ENCODE measurements around the gene UGT8.

UGT8 gene

DNA sequence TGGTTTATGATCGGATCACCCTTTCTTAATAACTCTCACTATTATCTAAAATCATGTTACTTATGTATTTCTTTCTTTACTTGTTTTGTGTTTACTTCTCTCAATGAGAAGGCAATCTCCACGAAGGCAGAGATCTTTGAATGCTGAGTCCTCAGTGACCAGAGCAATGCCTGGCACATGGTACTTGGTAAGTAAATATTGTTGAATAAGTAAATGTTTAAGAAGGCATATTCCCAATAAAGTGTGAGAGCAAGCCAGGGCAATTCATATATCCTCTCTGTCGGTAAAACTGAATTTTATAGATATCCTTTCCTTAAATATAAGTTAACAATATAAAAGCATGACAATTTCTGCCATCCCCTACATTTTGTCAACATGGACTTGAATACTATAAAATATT lies 94.4 kb downstream of the UGT8 start:
- in situ Hi-C loops (cut with MboI; ENCODE audit: low sequenced_read_pairs, unreplicated experiment) = loop anchor here (25.0 kb wide), 2 partner anchors 731 to 1306 kb away; no protein-coding TSS in a partner anchor
- TF ChIP-seq, protein P1, sequence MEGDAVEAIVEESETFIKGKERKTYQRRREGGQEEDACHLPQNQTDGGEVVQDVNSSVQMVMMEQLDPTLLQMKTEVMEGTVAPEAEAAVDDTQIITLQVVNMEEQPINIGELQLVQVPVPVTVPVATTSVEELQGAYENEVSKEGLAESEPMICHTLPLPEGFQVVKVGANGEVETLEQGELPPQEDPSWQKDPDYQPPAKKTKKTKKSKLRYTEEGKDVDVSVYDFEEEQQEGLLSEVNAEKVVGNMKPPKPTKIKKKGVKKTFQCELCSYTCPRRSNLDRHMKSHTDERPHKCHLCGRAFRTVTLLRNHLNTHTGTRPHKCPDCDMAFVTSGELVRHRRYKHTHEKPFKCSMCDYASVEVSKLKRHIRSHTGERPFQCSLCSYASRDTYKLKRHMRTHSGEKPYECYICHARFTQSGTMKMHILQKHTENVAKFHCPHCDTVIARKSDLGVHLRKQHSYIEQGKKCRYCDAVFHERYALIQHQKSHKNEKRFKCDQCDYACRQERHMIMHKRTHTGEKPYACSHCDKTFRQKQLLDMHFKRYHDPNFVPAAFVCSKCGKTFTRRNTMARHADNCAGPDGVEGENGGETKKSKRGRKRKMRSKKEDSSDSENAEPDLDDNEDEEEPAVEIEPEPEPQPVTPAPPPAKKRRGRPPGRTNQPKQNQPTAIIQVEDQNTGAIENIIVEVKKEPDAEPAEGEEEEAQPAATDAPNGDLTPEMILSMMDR (IDR thresholded peaks at IDR 0.05; ENCODE audit: borderline replicate concordance, control extremely low read depth, extremely low read depth, insufficient read depth, missing control alignments) = no peak
- DNase-seq (ENCODE audit: low spot score) = no peak

GRCh38 chr4:114694770-114695169 lies 96.2 kb downstream of the UGT8 start:
- in situ Hi-C loops (cut with MboI; ENCODE audit: low sequenced_read_pairs, unreplicated experiment) = loop anchor here (25.0 kb wide), 2 partner anchors 732 to 1307 kb away; no protein-coding TSS in a partner anchor
- TF ChIP-seq, protein P1 (IDR thresholded peaks at IDR 0.05; ENCODE audit: borderline replicate concordance, control extremely low read depth, extremely low read depth, insufficient read depth, missing control alignments) = peak; percentile 29
- no peak for DNase-seq (ENCODE audit: low spot score)

- DNase-seq (ENCODE audit: low spot score) = no peak
- in situ Hi-C loops (cut with MboI; ENCODE audit: low sequenced_read_pairs, unreplicated experiment) = loop anchor here (25.0 kb wide), 2 partner anchors 736 to 1311 kb away; no protein-coding TSS in a partner anchor
- TF ChIP-seq, protein P1 (IDR thresholded peaks at IDR 0.05; ENCODE audit: borderline replicate concordance, control extremely low read depth, extremely low read depth, insufficient read depth, missing control alignments) = no peak
Observed at GRCh38 chr4:114698231-114698630, 99.6 kb downstream of the UGT8 start.

DNA sequence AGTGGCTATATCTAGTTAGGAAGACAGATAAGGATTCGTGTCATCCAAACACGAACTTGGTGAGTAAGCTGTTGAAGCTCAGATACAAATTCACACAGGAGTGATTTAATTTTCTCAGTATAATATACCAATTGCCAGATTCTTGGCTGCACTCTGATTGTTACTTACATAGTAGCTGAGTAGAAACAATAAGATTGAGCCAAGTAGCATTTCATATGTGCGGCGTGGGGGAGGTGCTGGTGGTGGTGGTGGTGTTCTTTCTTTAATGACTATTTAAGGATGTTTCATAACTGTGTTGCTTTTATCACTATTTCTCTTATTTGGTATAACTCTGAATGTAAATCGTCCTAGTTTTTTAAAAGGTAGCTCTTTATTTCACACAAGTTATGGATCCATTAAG lies 102.9 kb downstream of the UGT8 start:
- TF ChIP-seq, protein P1 (IDR thresholded peaks at IDR 0.05; ENCODE audit: borderline replicate concordance, control extremely low read depth, extremely low read depth, insufficient read depth, missing control alignments) = no peak
- no peak for DNase-seq (ENCODE audit: low spot score)
- in situ Hi-C loops (cut with MboI; ENCODE audit: low sequenced_read_pairs, unreplicated experiment) = no loop called here

- DNase-seq (ENCODE audit: low spot score) = no peak
- in situ Hi-C loops (cut with MboI; ENCODE audit: low sequenced_read_pairs, unreplicated experiment) = no loop called here
- TF ChIP-seq, protein P1 (IDR thresholded peaks at IDR 0.05; ENCODE audit: borderline replicate concordance, control extremely low read depth, extremely low read depth, insufficient read depth, missing control alignments) = no peak
Observed at GRCh38 chr4:114717432-114717831, 118.8 kb downstream of the UGT8 start.

GRCh38 chr4:114725066-114725465 lies 126.5 kb downstream of the UGT8 start:
- no peak for DNase-seq (ENCODE audit: low spot score)
- in situ Hi-C loops (cut with MboI; ENCODE audit: low sequenced_read_pairs, unreplicated experiment) = no loop called here
- TF ChIP-seq, protein P1 (IDR thresholded peaks at IDR 0.05; ENCODE audit: borderline replicate concordance, control extremely low read depth, extremely low read depth, insufficient read depth, missing control alignments) = no peak
